HCT116 (cell line): ENCODE results near the gene FLNB. TPM values are rescaled to one million over a fixed set of nuclear protein-coding genes. Genes with fewer than 3 reads are reported as not detected.

Experiments used
- ATAC-seq: fragments of 200-7000 bp; cut with Tn5 transposase; 2 replicates; pipeline ENCODE4 v1.9.1; 2020; ENCODE audit warnings: mild to moderate bottlenecking, moderate library complexity
- BruUV-seq: library from RNA; stranded (reverse); fragments of 400-500 nt; replicated peaks from 2 replicates; lab custom pipeline; 2021; lab: Mats Ljungman, UMichigan
- CTCF ChIA-PET: fragments of 300-600 bp; sonication (Branson Sonifier 250); formaldehyde crosslinking; loops from one replicate; lab custom pipeline; 2021; ENCODE audit warnings: antibody characterized with exemption; lab: Charles Lee
- POLR2A ChIA-PET: fragments of 300-600, 350-600 bp; sonication (Branson Sonifier 250); formaldehyde crosslinking; loops from one replicate; lab custom pipeline; 2021; ENCODE audit warnings: antibody characterized with exemption; lab: Charles Lee
- RAD21 ChIA-PET, 2 experiments: fragments of 300-600 bp; sonication (Branson Sonifier 250); formaldehyde crosslinking; loops; one replicate each; lab custom pipeline; 2023; ENCODE audit warnings: low total read pairs in 2 of 2; ENCODE audit not compliant: uncharacterized antibody in 2 of 2, unreplicated experiment in 2 of 2, low non-redundant PET in 1 of 2; lab: Charles Lee
- DNase-seq: peaks from one replicate; pipeline ENCODE4 v3.0.0-alpha.2; 2010; ENCODE audit warnings: low read depth, low spot score
- H2AFZ ChIP-seq: fragments of 200-600 bp; shearing (Covaris generic), sonication (generic); 2 replicates; pipeline ENCODE4 v1.6.1; 2017; ENCODE audit warnings: low read depth, mixed run types, mixed read lengths, antibody characterized with exemption, low read length; ENCODE audit not compliant: poor library complexity, severe bottlenecking
- H3K27ac ChIP-seq: 2 replicates; pipeline ENCODE4 v1.5.1; 2012; ENCODE audit warnings: low read depth, low read length
- H3K27me3 ChIP-seq: fragments of 200-600 bp; sonication (generic); 2 replicates; pipeline ENCODE4 v1.6.1; 2016; ENCODE audit warnings: mixed run types, low read length, mixed read lengths; ENCODE audit not compliant: insufficient read depth
- H3K36me3 ChIP-seq, 2 experiments: fragments of 200-500 bp in 1 of 2; fragments of 200-600 bp in 1 of 2; sonication (Bioruptor generic) in 1 of 2; sonication (generic) in 1 of 2; 2 replicates each; pipeline versions ENCODE4 v1.5.1 to v1.6.1; 2014 to 2016; ENCODE audit warnings: low read length in 2 of 2, inconsistent platforms in 1 of 2, mixed read lengths in 1 of 2, mixed run types in 1 of 2; ENCODE audit not compliant: insufficient read depth in 2 of 2, control insufficient read depth in 1 of 2
- H3K4me1 ChIP-seq, 2 experiments: fragments of 200-600 bp in 1 of 2; sonication (generic) in 1 of 2; 2 replicates each; pipeline versions ENCODE4 v1.5.1 to v1.6.1; 2012 to 2017; ENCODE audit warnings: low read length in 2 of 2, inconsistent platforms in 1 of 2, mild to moderate bottlenecking in 1 of 2, mixed read lengths in 1 of 2, mixed run types in 1 of 2, moderate library complexity in 1 of 2; ENCODE audit not compliant: insufficient read depth in 2 of 2, control insufficient read depth in 1 of 2
- H3K4me2 ChIP-seq: fragments of 200-600 bp; sonication (generic); 2 replicates; pipeline ENCODE4 v1.6.1; 2017; ENCODE audit warnings: mixed run types, low read length, mixed read lengths
- H3K4me3 ChIP-seq, 2 experiments: fragments of 200-600 bp in 1 of 2; sonication (generic) in 1 of 2; replicated peaks in 1 of 2; 2 replicates each; pipeline ENCODE4 v1.5.1; 2011 to 2016; ENCODE audit warnings: low read length in 2 of 2, control low read depth in 1 of 2, low read depth in 1 of 2, mild to moderate bottlenecking in 1 of 2, mixed read lengths in 1 of 2, mixed run types in 1 of 2
- H3K79me2 ChIP-seq: fragments of 200-600 bp; sonication (generic); 2 replicates; pipeline ENCODE4 v1.6.1; 2017; ENCODE audit warnings: mild to moderate bottlenecking, mixed run types, low read length, moderate library complexity, mixed read lengths; ENCODE audit not compliant: insufficient read depth
- H3K9ac ChIP-seq: fragments of 200-600 bp; sonication (generic); 2 replicates; pipeline ENCODE4 v1.6.1; 2016; ENCODE audit warnings: low read length, mixed read lengths
- H3K9me2 ChIP-seq: fragments of 200-600 bp; sonication (generic), shearing (Covaris generic); 2 replicates; pipeline ENCODE4 v1.6.1; 2017; ENCODE audit warnings: mixed run types, mild to moderate bottlenecking, moderate library complexity; ENCODE audit not compliant: insufficient read depth
- H3K9me3 ChIP-seq, 2 experiments: fragments of 200-500 bp in 1 of 2; fragments of 200-600 bp in 1 of 2; sonication (Bioruptor generic) in 1 of 2; sonication (generic) in 1 of 2; 2 replicates each; pipeline ENCODE4 v1.6.1; 2014 to 2017; ENCODE audit warnings: low read length in 2 of 2, mixed read lengths in 2 of 2, inconsistent platforms in 1 of 2, low read depth in 1 of 2, mild to moderate bottlenecking in 1 of 2, mixed run types in 1 of 2, moderate library complexity in 1 of 2; ENCODE audit not compliant: control insufficient read depth in 1 of 2, insufficient read depth in 1 of 2
- H4K20me1 ChIP-seq: fragments of 200-600 bp; sonication (generic), shearing (Covaris generic); 2 replicates; pipeline ENCODE4 v1.6.1; 2017; ENCODE audit warnings: mixed run types, mild to moderate bottlenecking, moderate library complexity; ENCODE audit not compliant: insufficient read depth
- CBX3 ChIP-seq: IDR thresholded peaks from 2 replicates; pipeline ENCODE4 v1.6.1; 2012; ENCODE audit warnings: low read depth
- CEBPB ChIP-seq: IDR thresholded peaks from 2 replicates; pipeline ENCODE4 v1.6.1; 2012; ENCODE audit warnings: low read depth
- CTCF ChIP-seq, 3 experiments: fragments of 200-600 bp in 1 of 3; sonication (generic) in 1 of 3; IDR thresholded peaks in 2 of 3; conservative IDR thresholded peaks in 1 of 3; 2 replicates each; pipeline ENCODE4 v1.5.1; 2012 to 2017; ENCODE audit warnings: low read depth in 2 of 3, low read length in 2 of 3, antibody characterized with exemption in 1 of 3, borderline replicate concordance in 1 of 3, control low read depth in 1 of 3, mild to moderate bottlenecking in 1 of 3, mixed read lengths in 1 of 3, mixed run types in 1 of 3, moderate library complexity in 1 of 3; ENCODE audit not compliant: insufficient read depth in 1 of 3
- EGR1 ChIP-seq: IDR thresholded peaks from 2 replicates; pipeline ENCODE4 v1.6.1; 2012; ENCODE audit warnings: low read depth
- EZH2 ChIP-seq: fragments of 200-600 bp; sonication (generic); IDR thresholded peaks from 2 replicates; pipeline ENCODE4 v1.6.1; 2017; ENCODE audit warnings: antibody characterized with exemption, mixed run types
- EZH2phosphoT487 ChIP-seq: fragments of 200-600 bp; IDR thresholded peaks from 2 replicates; pipeline ENCODE4 v1.6.1; 2018; ENCODE audit warnings: antibody characterized with exemption, borderline replicate concordance
- FOSL1 ChIP-seq: IDR thresholded peaks from 2 replicates; pipeline ENCODE4 v1.6.1; 2012; ENCODE audit warnings: low read depth
- JUND ChIP-seq: IDR thresholded peaks from 2 replicates; pipeline ENCODE4 v1.6.1; 2012
- MAX ChIP-seq: IDR thresholded peaks from 2 replicates; pipeline ENCODE4 v1.6.1; 2012
- POLR2A ChIP-seq: IDR thresholded peaks from 2 replicates; pipeline ENCODE4 v1.7.0; 2011; ENCODE audit warnings: borderline replicate concordance; ENCODE audit not compliant: insufficient read depth, insufficient read length; ENCODE audit errors: extremely low read depth
- RAD21 ChIP-seq: IDR thresholded peaks from 2 replicates; pipeline ENCODE4 v1.6.1; 2012; ENCODE audit warnings: low read depth, mild to moderate bottlenecking
- REST ChIP-seq: IDR thresholded peaks from 2 replicates; pipeline ENCODE4 v1.6.1; 2012; ENCODE audit warnings: low read depth
- SIN3A ChIP-seq: IDR thresholded peaks from 2 replicates; pipeline ENCODE4 v1.6.1; 2012; ENCODE audit warnings: low read depth
- SP1 ChIP-seq: IDR thresholded peaks from 2 replicates; pipeline ENCODE4 v1.6.1; 2012; ENCODE audit warnings: low read depth
- SRF ChIP-seq: IDR thresholded peaks from 2 replicates; pipeline ENCODE4 v1.6.1; 2012; ENCODE audit warnings: low read depth
- ZNF274 ChIP-seq: fragments of 200-500 bp; sonication (Bioruptor generic); IDR thresholded peaks from 2 replicates; pipeline ENCODE4 v1.6.1; 2014; ENCODE audit warnings: mild to moderate bottlenecking, low read depth, low read length, inconsistent platforms
- intact Hi-C: fragments of 100-400 bp; cut with micrococcal nuclease; formaldehyde crosslinking; loops from 2 replicates; pipeline ENCODE4 v1.10.0; 2022
- total RNA-seq: library from RNA; stranded (reverse); gene quantifications from one replicate; pipeline ENCODE4 v1.2.1, GENCODE V29; 2021; ENCODE audit not compliant: unreplicated experiment
- TF ChIP-seq, protein P1 (sequence below): IDR thresholded peaks from 2 replicates; pipeline ENCODE4 v1.6.1; 2012

The FLNB gene
- total RNA-seq, 1 experiment from 2014 or later: 116 TPM

- Histone ChIP-seq H3K36me3 (no peaks in the 10 kb centered on the region), H3K4me3 (no peak overlapping the region), H3K9me3 (no peaks in the 10 kb centered on the region), H3K4me1 (peaks cover 45 to 63% of the 10 kb centered on the region in 2 experiments), H3K9me2 (no peaks in the 10 kb centered on the region)
- CTCF ChIA-PET: no interaction called here
- intact Hi-C loops: no loop called here
- TF ChIP-seq CBX3 (no peak), JUND (no peak), CTCF (IDR thresholded peaks at IDR 0.05 in 2 of 3, conservative IDR thresholded peaks at IDR 0.05 in 1 of 3; ENCODE audit: borderline replicate concordance in 1 of 3, insufficient read depth in 1 of 3, low read depth in 2 of 3, low read length in 2 of 3) (no peak), REST (no peak), EZH2phosphoT487 (no peak), EZH2 (no peak), FOSL1 (no peak), SRF (no peak), POLR2A (no peak), SIN3A (no peak), SP1 (no peak), CEBPB (no peak), RAD21 (no peak), MAX (no peak), ZNF274 (no peak), EGR1 (no peak)
- TF ChIP-seq, protein P1, sequence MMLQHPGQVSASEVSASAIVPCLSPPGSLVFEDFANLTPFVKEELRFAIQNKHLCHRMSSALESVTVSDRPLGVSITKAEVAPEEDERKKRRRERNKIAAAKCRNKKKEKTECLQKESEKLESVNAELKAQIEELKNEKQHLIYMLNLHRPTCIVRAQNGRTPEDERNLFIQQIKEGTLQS: no peak
- TF ChIP-seq, all 23 proteins: peak for 0
- H3K27me3 ChIP-seq: no peaks in the 10 kb centered on the region
- H3K9ac ChIP-seq: no peak overlapping the region
- no peak overlapping the region for H2AFZ ChIP-seq
- no TSS peak for BruUV-seq
- DNase-seq (no peak), ATAC-seq (no peak)
- ChIA-PET POLR2A (no interaction called here), RAD21 (no interaction called here)
- no peaks in the 10 kb centered on the region for H4K20me1 ChIP-seq
- H3K79me2 ChIP-seq: peaks cover 93% of the 10 kb centered on the region
- H3K27ac ChIP-seq: no peak overlapping the region
- H3K4me2 ChIP-seq: no peak overlapping the region
Measured at GRCh38 chr3:58037141-58037910, 29.1 kb downstream of the FLNB start.
